Activated T-cell treated with anti-CD3 and anti-CD28 coated beads, Interleukin-2, amount 50 U/mL, for 1 hour (primary cell): ENCODE results near the gene MAPRE2.

Experiments
- DNase-seq: peaks from one replicate; pipeline ENCODE4 v3.0.0-alpha.2; 2020

Gene MAPRE2

DNA sequence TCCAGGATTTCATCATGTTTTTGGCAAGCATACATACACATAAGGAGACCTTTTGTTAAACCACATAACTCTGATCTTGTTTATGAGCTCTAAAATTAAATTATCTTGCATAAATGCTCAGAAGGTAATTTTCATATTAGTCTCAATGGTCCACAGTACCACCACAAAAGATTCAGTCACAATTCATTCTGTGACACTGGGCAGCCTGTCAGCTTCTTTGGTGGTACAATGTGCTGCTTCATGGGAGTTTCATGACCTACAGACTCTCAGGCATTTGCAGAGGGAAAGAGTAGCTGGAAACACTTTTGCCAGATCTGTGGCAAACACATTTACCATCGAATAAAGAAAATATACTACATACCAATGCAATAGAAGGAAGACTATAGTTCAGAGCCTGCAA lies 148.3 kb downstream of the MAPRE2 start:
- DNase-seq: no peak

DNA sequence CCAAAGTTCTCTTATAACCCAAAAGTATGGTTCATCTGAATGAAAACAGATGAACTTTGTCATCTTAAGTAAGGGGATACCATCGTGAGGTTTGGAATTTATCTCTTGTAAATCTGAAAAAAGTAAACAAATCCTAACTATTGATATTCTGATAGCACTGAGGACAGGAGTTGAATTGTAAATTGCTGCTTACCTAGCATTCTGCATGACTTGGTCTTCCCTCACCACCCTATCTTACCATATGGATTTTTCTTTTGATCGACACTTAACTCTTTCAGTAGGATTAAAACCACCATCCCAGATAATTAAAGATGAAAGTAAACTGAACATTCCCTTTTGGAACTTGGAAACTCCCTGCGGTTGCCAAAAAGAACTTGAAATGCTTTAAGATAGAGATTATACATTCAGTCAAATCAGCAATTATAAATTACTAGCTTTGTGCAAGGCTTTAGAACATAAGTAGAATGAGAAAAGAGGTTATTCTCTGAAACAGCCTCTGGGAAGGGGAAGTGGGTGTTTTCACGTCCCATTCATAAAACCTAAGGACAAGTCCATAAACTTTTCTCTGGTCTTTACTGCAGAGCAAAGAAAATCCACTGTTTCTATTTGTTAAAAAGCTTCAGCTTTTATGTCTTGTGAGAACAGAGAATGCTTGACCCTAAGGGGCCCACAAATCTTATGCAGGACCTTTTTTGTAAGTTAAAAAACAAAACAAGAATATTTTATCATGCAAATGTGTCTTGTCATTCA lies 149.9 kb downstream of the MAPRE2 start:
- no peak for DNase-seq

- DNase-seq: no peak
These were observed 150.4 kb downstream of the MAPRE2 start for GRCh38 chr18:35191698-35192025.

- no peak for DNase-seq
These were observed 151.2 kb downstream of the MAPRE2 start for GRCh38 chr18:35192415-35192814.
